GM18868 (cell line): ENCODE data around the gene MMADHC.

Experiments
- ATAC-seq: cut with Tn5 transposase; IDR thresholded peaks from one replicate; pipeline ENCODE4 v1.9.1; 2021; ENCODE audit warnings: mild to moderate bottlenecking, moderate library complexity; ENCODE audit not compliant: unreplicated experiment

Gene MMADHC

DNA sequence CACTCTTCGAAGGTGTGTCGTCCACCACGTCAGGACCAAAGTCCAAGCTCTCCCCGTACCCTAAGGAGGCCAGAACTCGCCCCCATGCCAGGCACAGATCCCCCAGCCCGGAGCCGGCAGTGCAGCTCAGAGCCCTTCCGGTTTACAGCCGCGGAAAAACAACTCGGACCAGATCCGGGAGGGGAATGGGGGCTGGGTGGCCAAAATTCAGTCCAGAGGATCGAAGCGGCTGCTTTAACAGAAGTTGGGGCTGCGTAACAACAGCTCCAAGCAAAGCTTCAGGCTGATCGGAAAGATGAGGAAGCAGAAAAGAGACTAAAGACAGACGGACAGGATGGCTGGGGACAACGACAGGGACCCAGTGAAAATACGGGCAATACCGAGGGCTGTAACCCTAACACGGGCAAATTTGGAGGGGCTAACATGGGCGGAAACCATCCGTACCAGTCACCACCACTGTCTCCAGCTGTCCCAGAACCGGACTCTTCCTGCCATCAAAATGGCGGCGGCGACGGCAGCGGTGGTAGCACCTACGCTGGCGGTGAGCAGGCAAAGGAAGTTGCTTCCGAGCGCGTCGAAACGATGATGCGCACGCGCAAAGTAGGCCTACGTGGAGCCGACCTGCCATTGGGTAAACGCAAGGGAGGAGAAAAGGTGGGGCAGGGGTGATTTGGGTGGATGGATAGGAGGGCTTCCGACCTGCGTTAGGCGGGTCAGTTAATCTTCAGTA is at the start of gene MMADHC:
MMADHC (minus strand) TSS at position 556 of the 730 bp plus-strand sequence. CDS start 678 bp downstream, outside the sequence.
- peak; percentile 97 for ATAC-seq

DNA sequence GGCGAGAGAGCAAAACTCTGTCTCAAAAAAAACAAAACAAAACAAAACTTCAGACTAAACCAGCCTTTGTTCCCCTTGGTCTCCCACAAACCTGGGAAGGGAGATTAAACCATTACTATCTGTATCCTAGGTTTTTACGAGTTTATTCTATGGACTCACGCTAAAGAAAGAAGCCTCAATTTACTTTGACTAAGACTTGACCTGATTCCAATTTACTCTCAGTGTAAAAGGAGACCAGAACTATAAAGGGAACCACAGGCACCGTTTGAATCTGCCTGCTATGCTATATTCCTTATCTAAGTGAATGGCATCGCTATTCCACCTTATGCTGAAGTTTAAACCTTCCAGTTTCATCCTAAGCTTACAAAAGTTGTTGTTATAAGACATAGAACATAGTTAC is 46.5 kb upstream of the MMADHC start:
- ATAC-seq: no peak

- no peak for ATAC-seq
Measured at GRCh38 chr2:149630445-149630844, 42.9 kb upstream of the MMADHC start.

DNA sequence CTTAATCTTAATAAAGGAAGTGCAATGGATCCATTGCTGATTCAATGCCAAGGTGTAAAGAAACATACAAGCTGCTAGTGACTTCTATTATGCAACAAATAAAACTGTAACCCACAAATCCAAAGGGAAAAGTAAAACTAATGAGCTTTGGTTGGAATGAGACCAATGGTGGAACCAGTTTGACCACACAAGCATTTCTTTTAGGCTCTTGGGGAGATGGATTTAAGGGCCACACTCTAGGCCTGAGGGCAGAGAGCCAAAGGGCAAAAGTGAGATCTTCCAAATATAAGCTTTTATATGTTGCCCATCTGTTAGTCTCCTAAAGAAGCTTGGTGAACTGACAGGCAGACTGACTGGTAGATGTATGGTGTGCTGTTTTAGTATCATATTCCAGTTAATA is 41.5 kb upstream of the MMADHC start:
- no peak for ATAC-seq

GRCh38 chr2:149627111-149627801 is 39.7 kb upstream of the MMADHC start:
- ATAC-seq: no peak

GRCh38 chr2:149625671-149626070 is 38.1 kb upstream of the MMADHC start:
- no peak for ATAC-seq

- ATAC-seq: no peak
Measured at GRCh38 chr2:149625271-149625670, 37.7 kb upstream of the MMADHC start.

DNA sequence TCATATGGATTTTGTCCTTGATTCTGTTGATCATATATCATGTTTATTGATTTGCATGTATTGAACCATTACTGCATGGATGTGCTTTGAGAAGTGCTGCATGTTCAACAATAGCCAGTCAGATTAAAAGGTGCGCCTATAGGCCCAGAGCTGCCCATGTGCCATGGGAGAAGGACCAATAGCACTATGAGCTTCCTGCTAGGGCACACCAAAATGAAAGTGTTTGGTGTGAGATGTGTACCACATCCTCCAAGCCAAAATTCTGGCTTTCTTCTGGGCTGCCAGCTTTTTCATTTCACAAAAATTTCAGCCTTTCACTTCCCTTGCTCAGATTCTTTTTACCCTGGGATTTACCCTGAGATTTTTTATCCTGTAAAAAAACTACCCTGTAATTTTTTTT is 34.8 kb upstream of the MMADHC start:
- ATAC-seq: peak; percentile 68

- ATAC-seq: no peak
Measured at GRCh38 chr2:149617476-149617875, 29.9 kb upstream of the MMADHC start.

- no peak for ATAC-seq
Measured at GRCh38 chr2:149616681-149617456, 29.3 kb upstream of the MMADHC start.

DNA sequence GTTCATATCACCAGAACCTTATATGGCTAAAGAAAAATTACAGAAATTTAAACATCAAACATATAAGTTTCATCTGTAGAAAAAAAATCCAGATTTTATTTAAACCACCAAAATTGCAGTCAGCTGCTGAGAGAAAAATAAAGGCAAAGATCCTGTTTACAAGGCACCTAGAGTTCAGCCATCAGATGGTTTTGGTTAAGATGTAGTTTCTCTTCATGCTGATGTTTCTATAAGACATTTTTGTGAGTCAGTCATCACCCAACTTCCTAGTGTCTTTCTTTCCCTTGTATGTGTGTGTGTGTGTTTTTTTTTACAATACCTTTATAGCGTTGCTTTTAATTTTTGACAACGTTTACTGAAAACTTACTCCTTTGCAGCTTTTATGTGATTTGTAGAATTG is 26.1 kb upstream of the MMADHC start:
- ATAC-seq: no peak

- ATAC-seq: no peak
Measured at GRCh38 chr2:149612122-149612521, 24.5 kb upstream of the MMADHC start.

DNA sequence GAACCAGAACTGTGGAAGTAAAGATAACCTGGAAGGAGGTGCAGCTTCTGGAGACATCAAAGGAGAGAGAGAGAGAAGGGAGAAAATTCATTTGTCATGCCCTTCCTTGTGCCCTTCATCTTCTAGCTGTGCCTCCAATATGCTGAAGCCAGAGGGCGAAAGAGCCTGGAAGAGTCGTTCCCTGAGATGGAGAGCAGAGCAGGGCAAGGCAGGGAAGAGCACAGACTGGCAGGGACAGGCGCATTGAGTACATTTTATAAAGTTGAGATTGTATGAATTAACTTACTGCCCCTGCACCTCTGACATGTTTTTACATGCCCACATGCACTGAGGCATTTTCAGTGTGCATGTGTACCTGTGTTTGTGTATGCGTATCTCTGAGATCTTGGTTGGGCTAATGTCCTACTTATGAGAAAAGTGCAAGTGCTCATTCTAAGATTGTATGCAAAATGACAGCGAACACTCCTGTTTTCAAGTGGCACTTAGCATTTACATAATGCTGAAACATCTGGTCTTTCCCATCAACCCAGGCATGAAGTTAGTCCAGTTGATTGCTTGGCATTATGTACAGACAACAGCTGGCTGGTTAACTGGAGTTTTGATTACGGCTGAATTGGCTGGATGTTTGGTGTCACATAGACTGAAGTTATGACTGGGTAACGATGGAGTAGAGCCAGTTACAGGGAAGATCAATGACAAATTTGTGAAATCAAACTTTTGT is 23.7 kb upstream of the MMADHC start:
- ATAC-seq: no peak

- ATAC-seq: no peak
Measured at GRCh38 chr2:149606251-149606811, 18.8 kb upstream of the MMADHC start.

DNA sequence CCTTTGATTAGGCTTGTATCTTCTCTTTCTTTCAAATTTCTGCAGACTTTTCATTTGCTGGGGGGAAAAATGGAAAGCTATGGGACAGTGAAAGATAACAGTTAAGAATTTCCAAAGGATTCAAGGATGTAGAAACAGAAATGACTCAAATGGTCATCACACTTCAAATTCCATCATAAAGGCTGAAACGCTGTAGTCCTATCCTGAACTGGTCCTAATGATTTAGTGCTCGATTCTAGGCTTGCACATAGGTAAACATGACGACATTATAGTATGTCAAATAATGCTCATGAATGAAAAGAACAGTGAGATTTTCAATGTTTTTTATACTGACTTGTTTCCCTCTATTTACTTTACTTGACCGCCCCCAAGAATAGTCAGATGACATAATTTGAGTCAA is 15.7 kb upstream of the MMADHC start:
- no peak for ATAC-seq

GRCh38 chr2:149601141-149601796 is 13.7 kb upstream of the MMADHC start:
- ATAC-seq: no peak

DNA sequence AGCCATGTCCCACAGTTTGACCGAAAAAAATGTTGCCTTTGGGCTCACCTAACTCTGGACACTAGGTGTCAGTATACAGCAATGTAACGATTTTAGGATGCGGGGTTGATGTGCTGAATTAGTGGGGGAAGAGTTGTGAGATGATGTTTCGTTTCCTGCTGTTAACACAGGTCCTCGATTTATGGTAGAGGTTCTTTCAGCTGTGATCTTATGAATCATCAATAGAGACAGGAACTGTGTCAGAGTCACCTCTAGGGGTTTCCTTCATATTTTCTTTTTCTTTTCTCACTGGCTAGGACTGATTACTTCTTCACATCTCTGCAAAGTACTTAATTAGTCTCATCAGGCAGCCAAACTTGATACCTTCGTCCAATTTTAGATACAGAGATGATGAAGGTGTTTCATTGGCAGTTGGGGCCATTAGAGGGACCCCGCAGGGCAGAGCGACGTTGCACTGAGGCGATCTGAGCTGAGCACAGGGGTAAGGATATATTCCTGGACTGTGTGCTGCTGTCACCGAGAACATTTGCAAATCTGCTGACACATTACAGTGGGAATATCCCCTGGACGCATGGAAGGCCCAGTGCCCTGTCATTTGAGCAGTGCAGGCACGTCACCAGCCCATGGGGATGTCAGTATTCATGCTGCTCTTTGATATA is 10.2 kb upstream of the MMADHC start:
- ATAC-seq: peak; percentile 98

GRCh38 chr2:149597050-149597667 is 9.6 kb upstream of the MMADHC start:
- peak; percentile 4 for ATAC-seq

DNA sequence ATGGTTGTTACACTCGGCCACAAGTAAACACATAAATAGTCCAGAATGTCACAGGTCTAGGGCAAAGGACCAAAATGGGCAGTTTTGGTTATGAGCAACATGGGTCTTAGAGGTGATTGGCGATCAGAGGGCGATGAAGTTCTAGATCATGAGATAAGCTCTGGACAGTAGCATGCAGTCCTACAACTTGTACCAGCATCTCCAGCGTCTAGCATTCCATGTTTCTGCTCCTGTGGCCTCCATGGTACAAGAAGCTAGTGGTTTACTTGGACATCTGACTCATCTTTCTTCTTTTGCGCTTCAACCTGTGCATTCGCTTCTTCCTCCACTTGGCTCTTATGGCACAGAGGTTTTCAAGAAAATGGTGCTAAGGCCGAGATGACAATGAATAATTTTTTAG is 8.9 kb upstream of the MMADHC start:
- ATAC-seq: no peak
